GM21367 (cell line): Measurements from ENCODE around the gene SNRNP40.

Experiments
- ATAC-seq: cut with Tn5 transposase; IDR thresholded peaks from one replicate; pipeline ENCODE4 v1.9.1; 2021; ENCODE audit not compliant: unreplicated experiment

The SNRNP40 gene

GRCh38 chr1:31234123-31234708, 62.4 kb downstream of the SNRNP40 start:
- no peak for ATAC-seq

DNA sequence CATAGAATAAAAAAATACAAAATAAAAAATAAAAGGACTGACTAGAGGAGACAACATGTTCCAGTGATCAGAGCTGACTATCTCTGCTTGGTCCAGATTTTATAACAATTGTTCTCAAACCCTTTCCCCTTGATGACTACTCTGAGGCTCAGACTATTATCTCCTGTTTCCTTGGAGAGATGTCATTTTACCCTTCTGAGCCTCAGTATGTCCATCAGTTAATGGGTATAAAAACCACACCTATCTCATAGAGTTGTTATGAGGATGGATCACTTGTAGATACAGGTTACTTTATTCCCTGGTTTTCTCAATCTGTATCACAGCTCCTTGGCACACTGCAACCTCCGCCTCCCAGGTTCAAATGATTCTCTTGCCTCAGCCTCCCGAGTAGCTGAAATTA, 63.9 kb downstream of the SNRNP40 start:
- ATAC-seq = no peak

GRCh38 chr1:31231802-31232201, 64.8 kb downstream of the SNRNP40 start:
- no peak for ATAC-seq

- no peak for ATAC-seq
These were observed 66.2 kb downstream of the SNRNP40 start for GRCh38 chr1:31230378-31230777.

GRCh38 chr1:31228986-31229385, 67.6 kb downstream of the SNRNP40 start:
- ATAC-seq = no peak

DNA sequence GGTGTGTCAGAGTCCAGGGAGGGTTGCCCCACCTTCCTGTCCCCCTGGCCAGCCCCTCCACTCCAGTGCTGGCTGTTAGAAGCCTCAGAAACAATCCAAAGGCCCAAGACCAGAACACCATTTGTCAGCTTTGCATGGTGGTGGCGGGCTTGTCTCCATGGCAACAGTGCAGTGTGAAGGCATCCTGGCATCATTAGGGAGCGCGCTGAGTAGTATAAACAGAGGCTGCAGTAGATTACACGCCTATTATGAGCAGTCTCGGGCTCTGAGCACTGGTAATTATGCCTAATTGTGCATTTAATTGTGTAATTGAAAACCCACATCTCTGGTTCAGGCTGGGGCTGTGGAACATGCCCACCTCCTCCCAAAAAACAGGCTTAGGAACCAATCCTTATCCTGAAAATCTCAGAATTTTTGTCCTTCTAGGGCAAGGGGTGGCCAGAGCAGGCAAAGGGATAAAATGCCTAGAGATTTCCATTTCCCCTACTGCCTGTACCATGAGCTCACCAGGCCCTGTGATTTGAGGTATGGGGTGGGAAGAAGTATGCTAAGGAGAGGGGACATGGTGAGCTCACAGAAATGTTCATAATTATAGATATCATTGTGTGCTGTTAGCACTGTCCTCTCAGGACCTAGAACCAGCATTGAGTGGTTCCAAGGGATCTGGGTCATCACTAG, 68.6 kb downstream of the SNRNP40 start:
- no peak for ATAC-seq

DNA sequence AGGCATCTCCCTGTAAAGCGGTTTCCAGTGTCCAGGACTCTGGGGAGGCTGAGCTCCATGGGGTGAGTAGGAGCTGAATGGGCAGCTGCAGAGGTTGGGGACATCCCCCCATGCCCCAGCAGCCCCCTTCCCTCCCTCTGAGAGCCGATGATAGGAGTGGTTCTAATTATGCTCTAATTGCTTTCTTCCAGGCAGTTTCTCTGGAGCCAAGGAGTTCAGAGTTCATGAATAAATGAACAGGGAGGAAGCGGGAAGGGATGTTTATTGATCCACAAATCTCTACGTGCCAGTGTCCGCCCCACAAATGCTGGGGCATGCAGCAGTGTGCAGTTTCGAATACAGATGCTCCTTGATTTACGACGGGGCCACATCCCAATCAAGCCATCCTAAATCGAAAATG, 72.5 kb downstream of the SNRNP40 start:
- ATAC-seq = no peak

DNA sequence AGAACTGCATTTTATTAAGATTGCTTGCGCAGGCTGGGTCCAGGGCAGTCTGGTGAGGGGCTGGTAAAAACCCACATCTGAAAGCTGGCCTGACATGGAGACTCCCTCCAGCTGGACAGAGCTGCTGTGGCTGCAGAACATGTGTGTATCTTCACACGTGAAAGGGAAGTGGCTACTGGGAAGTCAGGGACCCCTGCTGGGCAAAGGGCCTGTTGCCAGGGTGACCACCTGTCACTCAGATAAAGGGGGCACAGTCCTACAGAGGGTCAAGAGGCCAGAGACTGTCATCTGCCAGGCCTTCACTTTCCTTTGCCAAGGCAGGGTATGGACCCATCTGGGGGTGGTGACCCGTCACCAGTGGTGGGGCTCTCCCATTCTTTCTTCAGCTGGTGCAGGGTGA, 74.4 kb downstream of the SNRNP40 start:
- ATAC-seq = no peak

DNA sequence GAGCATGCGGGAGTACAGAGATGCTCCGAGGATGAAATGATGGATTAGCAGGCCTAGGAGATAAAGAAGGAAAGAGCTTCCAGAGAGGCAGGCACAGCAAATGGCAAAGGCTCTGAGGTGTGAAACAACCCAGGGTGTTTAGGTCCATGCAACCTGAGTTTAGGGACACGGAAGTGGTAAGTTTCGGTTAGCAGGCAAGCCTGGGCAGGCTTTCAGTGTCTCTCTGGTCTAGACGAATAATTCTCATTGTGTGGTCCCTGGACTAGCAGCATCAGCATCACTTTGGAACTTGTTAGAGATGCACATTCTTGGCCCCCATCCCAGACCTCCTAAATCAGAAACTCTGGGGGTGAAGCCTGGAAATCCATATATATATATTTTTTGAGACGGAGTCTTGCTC, 75.5 kb downstream of the SNRNP40 start:
- no peak for ATAC-seq

GRCh38 chr1:31219489-31219888, 77.1 kb downstream of the SNRNP40 start:
- no peak for ATAC-seq

GRCh38 chr1:31218705-31219104, 77.9 kb downstream of the SNRNP40 start:
- no peak for ATAC-seq

- ATAC-seq = no peak
These were observed 80.6 kb downstream of the SNRNP40 start for GRCh38 chr1:31216016-31216415.

GRCh38 chr1:31215065-31215570, 81.5 kb downstream of the SNRNP40 start:
- no peak for ATAC-seq

- ATAC-seq = no peak
These were observed 82.1 kb downstream of the SNRNP40 start for GRCh38 chr1:31214316-31215064.
